ENCODE data around the gene MDFI. TPM values are rescaled to one million over a fixed set of nuclear protein-coding genes. Genes with fewer than 3 reads are reported as not detected.

MDFI gene
- total and polyA plus RNA-seq, 9 of the 15 experiments (the other 6 are each of a cell fraction or from before 2014, with no cell fraction given): not detected

- Histone ChIP-seq H3K36me3 (ENCODE audit: control insufficient read depth, insufficient read depth, low read length) (peaks cover 9% of the 10 kb centered on the region; the same call in 1 of the 3 replicates), H3K9me1 (ENCODE audit: control insufficient read depth, insufficient read depth, low read length) (peaks cover 12% of the 10 kb centered on the region), H3K4me3 (no peak overlapping the region), H2AFZ (ENCODE audit: low read depth, low read length) (no peak overlapping the region), H3K9me3 (replicated peaks; ENCODE audit: control insufficient read depth, insufficient read depth, low read depth, low read length) (no peaks in the 10 kb centered on the region), H3K4me2 (ENCODE audit: insufficient read depth, low read length) (no peak overlapping the region), H4K20me1 (replicated peaks; ENCODE audit: control insufficient read depth, insufficient read depth, low read length) (0 out of 2 replicates have a peak, but pooled peaks cover 9% of the 10 kb centered on the region), H3K27me3 (ENCODE audit: control insufficient read depth in 2 of 2, insufficient read depth in 2 of 2, low read length in 2 of 2) (peaks cover 5 to 12% of the 10 kb centered on the region in 2 experiments; a peak in 3 of 5 replicates), H3K79me2 (ENCODE audit: control insufficient read depth, insufficient read depth, low read length) (no peaks in the 10 kb centered on the region), H3K9ac (ENCODE audit: insufficient read depth in 1 of 2, low read depth in 2 of 2, low read length in 2 of 2) (no peak overlapping the region), H3K27ac (ENCODE audit: extremely low read depth, low read depth, low read length) (no peak overlapping the region), H3K4me1 (replicated peaks in 1 of 2; ENCODE audit: control insufficient read depth in 2 of 2, insufficient read depth in 2 of 2, low read length in 2 of 2) (peaks cover 0 to 13% of the 10 kb centered on the region in 2 experiments; a peak in 3 of 5 replicates)
- ChIA-PET POLR2A (interaction anchor here (0.6 kb wide), 3 partner anchors 8 to 84 kb away, joined by 3 read pairs; no protein-coding TSS in a partner anchor), CTCF (ENCODE audit: low intra/inter-chr PET ratio) (interaction anchor here (0.6 to 2.1 kb wide), 2 partner anchors 174 to 231 kb away, joined by 3 to 7 read pairs; no protein-coding TSS in a partner anchor)
- DNase-seq (ENCODE audit: extremely low read depth in 1 of 4, low spot score in 3 of 4) (no peak), FAIRE-seq (no peak), ATAC-seq (no peak)
- in situ Hi-C loops (cut with MboI): loop anchor here (5.0 to 10.0 kb wide), 2 partner anchors 82 to 235 kb away; no protein-coding TSS in a partner anchor
- TF ChIP-seq YY1 (IDR thresholded peaks at IDR 0.05; ENCODE audit: borderline replicate concordance in 1 of 3, control insufficient read depth in 1 of 3, extremely low read depth in 1 of 3, insufficient read depth in 3 of 3, insufficient read length in 1 of 3, insufficient replicate concordance in 2 of 3, low read depth in 1 of 3, low read length in 2 of 3): no peak
- TF ChIP-seq ZNF609 (CRISPR knock-in tag; IDR thresholded peaks at IDR 0.05; ENCODE audit: borderline replicate concordance): no peak
- TF ChIP-seq CREB3L1 (IDR thresholded peaks at IDR 0.05; ENCODE audit: borderline replicate concordance, low read depth): no peak
- no peak for TF ChIP-seq ARID2 (IDR thresholded peaks at IDR 0.05)
- no peak for TF ChIP-seq ZNF717 (CRISPR knock-in tag; IDR thresholded peaks at IDR 0.05)
- TF ChIP-seq TAF9B (IDR thresholded peaks at IDR 0.05; ENCODE audit: partially characterized antibody): no peak
- WGBS (ENCODE audit: insufficient coverage, low coverage, missing lambda C conversion rate): 69% methylated on average over 7 of the region's 14 CpGs
- intact Hi-C loops (cut with micrococcal nuclease): loop anchor here (5.0 kb wide), 1 partner anchor 177 kb away; the partner anchor contains the start of gene FRS3
- BruUV-seq (replicated peaks): TSS peak; percentile 41
These were observed 38.3 kb upstream of the MDFI start for GRCh38 chr6:41599852-41600445.
